ENCODE measurements around the gene TXNIP.

Gene TXNIP

GRCh38 chr1:146010126-146010738, 13.9 kb upstream of the TXNIP start:
- no peak for DNase-seq

DNA sequence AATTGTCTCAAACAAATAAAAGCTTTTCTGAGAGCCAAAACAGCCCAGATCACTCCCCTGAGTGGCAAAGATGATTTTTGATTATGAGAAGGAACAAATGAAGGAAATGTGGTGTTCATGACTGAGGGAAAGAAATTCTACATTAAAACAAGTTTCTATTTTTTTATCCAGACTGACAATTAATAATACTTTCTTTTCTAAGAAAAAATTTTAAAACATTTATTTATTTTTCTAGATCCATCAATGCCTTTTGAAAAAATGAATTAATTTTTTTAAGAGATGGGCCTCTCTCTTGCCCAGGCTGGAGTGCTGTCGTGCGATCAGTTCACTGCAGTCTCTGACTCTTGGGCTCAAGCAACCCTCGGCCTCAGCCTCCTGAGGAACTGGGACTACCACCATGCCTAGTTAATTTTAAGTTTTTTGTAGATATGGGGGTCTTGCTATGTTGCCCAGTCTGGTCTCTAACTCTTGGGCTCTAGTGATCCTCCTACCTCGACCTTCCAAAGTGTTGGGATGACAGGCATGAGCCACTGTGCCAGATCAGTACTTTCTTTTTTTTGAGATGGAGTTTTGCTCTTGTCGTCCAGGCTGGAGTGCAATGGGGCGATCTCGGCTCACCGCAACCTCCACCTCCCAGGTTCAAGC, 11.2 kb upstream of the TXNIP start:
- no peak for DNase-seq

GRCh38 chr1:146001709-146002108, 5.3 kb upstream of the TXNIP start:
- DNase-seq = no peak

GRCh38 chr1:145999321-146000024, 3.1 kb upstream of the TXNIP start:
- DNase-seq = no peak

- no peak for DNase-seq
These were observed 1.3 kb upstream of the TXNIP start for GRCh38 chr1:145997718-145998023.

DNA sequence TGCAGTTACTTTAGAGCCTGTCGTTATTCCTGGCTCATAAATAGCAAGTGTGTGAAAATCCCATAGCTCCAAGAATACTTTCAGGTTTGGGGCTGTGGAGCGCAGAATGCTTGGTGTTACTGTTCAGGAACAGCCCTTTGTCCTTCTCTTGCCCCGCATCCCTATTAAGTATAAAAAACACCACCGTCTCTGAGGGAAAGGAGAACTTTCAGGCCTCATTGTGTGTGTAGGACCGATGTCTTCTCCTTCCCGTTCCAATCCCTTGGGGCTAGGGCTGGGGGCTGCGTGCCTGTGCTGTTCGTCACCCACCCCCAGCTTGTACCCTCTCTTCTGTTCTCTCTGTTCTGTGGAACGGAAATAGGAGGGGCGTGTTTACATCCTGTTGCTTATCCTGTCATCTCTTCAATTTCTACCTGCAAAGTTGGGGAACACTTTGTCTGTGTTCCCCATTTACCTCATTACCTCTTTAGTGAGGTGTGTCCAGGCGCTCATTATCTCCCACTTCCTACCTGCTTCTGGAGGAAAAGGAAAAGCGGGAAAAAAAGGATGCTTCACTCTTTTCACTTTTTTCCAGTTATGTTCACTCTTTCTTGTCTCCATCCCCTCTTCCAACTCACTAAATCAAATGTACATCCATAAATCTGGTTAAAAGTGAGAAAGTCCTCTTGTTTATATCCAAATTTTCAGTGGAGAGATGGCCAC, 788 bp upstream of the TXNIP start:
- peak in 3 of 4 experiments; percentile 14 to 44 (median 33) for DNase-seq

GRCh38 chr1:145995964-145996432, 381 bp downstream of the TXNIP start:
- no peak for DNase-seq

DNA sequence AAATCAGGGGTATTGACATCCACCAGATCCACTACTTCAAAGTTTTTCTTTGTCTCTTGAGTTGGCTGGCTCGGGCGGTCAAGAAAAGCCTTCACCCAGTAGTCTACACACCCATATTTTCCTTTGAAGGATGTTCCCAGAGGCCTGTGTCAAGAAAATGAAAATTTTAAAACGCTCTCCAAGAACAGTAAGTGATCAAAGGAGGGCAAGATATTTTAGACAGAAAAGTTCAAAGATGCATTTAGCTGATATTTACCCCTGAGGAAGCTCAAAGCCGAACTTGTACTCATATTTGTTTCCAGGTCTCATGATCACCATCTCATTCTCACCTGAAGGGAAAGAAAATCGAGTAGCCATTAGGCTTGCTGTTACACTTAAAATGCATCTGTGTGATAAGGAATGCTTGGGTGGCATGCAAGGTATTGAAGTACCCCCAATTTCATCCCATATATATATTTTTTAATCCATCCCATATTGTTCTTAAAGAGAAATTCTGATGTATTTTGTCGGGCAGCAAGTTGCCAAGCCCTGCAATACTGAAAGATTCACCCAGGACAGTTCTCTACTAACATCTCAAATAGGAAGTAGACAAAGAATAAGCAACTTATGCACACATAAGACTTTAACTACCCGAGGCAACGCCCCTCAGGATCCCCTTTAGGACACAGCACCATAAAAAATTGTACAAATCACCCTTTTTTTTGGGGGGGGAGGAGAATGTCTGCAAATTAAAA, 1.1 kb downstream of the TXNIP start:
- no peak for DNase-seq

GRCh38 chr1:145994391-145995120, 1.8 kb downstream of the TXNIP start:
- DNase-seq = no peak

DNA sequence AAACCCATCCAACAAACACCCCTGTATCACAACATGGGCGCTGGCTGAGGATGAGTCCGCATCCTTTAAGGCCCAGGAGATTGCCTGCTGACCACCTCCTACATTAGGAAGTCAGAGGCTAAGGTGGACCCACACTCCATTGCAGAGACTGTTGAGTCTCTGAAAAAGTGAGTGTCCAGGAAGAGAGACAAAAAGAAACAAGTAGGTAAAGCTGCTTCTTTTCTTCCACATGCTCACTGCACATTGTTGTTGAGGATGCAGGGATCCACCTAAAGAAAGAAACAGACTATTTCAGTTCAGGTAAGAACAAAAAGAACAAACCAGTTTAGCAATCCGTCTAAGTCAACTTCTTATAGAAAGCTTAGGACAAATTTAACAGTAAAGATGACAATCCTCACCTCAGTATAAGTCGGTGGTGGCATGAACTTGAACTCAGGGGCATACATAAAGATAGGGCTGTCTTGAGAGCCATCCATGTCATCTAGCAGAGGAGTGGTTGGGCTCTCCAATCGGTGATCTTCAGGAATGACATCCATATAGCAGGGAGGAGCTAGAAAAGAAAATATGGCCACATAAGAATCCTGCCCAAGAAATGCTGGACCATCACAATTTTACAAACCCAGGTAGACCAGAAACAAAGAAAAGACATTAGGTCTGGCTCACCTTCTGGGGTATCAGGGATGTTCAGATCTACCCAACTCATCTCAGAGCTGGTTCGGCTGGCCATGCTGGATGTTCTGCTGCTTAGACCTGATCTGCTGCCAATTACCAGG, 2.6 kb downstream of the TXNIP start:
- DNase-seq = no peak

DNA sequence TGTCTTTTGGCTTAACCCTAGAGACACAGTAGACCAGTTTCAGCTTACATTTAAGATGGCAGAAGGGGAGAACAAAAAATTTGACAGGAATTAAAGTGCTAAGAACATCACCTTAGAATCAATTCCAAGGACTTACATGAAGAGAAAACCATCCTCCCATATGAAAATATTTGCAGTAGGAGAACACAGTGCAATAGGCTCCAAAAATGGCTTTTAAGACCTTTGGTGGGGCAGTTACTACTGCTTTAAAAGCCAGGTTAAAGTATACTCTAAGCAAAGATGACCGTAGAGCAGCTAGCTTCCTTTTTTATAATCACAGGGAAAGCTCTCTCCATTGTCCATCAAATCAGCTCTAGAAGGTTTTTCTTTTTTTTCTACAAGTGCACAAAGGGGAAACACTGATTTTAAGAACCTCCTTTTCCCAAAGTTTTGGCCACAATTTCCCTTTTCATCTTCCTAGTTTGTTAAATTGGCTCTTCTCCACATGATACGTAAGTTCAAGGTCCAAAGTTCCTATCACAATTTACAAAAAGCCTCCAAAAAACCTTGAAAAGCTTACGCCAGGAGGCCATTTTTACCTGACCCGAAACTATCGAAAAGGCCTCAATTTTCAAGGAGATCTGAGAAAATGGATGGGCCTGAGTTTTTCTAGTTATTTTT, 3.3 kb downstream of the TXNIP start:
- no peak for DNase-seq

- DNase-seq = no peak
These were observed 3.9 kb downstream of the TXNIP start for GRCh38 chr1:145992502-145992936.

GRCh38 chr1:145991735-145992412, 4.5 kb downstream of the TXNIP start:
- no peak for DNase-seq

DNA sequence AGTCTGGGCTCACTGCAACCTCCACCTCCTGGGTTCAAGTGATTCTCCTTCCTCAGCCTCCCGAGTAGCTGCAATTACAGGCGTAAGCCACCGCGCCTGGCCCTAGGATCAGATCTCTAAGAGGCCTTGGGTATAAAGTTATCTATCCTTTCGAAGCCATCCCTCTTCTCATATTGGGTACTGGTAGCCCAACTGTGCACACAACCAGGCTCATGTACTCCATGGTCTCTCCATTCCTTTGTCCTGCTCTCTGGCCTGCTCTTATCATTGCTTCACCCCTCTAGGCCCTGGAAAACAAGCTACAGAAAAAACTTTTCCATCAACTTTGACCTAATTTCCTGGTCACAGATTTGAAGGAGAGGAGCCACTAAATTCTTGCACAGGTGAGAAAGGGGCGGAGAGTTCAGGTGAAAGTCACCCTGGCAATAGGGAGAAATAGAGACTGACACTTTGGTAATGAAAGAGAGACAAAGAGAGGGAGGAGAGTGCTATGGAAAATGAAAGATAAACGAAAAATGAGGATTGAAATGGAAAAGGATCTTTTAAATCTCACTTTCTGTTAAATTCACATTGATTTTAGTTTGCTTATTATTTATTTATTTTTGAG, 6.0 kb downstream of the TXNIP start:
- no peak for DNase-seq

DNA sequence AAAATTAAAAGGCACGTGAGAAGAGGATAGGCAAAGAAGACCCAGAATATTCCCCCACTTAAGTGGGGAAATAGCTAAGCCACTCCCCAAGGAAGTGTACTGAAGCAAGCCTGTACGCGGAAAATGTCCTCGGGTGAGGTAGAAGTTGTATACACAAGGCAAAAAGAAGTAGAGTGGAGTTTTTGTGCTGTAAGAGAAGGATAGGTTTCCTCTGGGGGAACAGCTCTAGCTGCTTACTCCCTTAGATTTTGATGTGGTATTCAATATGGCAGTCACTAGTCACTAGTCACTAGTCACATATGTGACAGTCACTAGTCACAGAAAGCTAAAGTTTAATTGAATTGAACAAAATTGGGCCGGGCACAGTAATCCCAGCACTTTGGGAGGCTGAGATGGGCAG, 7.6 kb downstream of the TXNIP start:
- DNase-seq = no peak

- no peak for DNase-seq
These were observed 8.5 kb downstream of the TXNIP start for GRCh38 chr1:145987926-145988325.

- DNase-seq = no peak
These were observed 9.8 kb downstream of the TXNIP start for GRCh38 chr1:145986551-145986950.

GRCh38 chr1:145985502-145986439, 10.6 kb downstream of the TXNIP start:
- no peak for DNase-seq

DNA sequence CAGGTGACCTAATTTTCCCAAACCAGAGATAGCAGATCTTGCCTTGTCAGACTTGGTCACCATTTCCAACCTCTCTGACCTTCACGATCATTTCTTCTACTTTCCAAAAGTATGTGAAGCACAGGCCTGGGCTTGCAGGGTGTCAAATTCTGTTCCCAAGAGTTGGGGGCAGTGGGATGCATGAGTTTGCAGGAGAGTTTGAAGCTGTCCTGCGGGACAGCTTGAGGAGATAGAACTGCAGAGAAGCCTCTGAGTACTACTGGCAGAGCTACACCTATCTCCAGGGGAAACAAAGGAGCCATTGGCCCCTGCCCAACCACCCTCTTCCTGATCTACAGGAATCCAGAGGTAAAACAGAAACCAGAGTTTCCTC, 11.3 kb downstream of the TXNIP start:
- DNase-seq = no peak

Measured in activated CD4-positive, CD25-positive, alpha-beta regulatory T cell (primary cell).